Measurements from ENCODE around the gene NLGN4X. TPM values are rescaled to one million over a fixed set of nuclear protein-coding genes. Genes with fewer than 3 reads are reported as not detected.
"Not testable (repeated sequence)": the region's sequence is repeated elsewhere in the genome, so short reads cannot be mapped to it uniquely, and the experiment has no call there.

NLGN4X gene
- total RNA-seq, 4 donors from 2014 or later = 1.7 to 8.2 (median 4.8) TPM

DNA sequence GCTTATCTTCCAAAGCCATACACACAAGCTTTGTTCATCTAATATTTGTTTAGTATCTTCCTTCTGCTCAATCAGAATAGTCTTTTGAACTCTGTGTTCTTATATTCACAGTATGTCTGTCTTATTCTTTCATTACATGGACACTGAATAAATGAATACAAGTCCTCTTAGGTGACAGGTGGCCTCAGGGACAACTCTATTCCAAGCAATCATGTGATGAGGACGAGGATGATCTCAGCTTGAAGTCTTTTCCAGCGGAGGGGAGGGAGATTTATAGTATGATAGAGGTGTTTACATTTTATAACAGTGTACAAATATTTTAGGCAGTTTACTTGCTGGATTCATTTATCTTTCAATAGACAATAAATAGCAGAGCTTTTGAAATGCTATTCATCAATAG is 300.4 kb downstream of the NLGN4X start:
- no peak for TF ChIP-seq EP300 (IDR thresholded peaks at IDR 0.05)
- TF ChIP-seq, protein P1, sequence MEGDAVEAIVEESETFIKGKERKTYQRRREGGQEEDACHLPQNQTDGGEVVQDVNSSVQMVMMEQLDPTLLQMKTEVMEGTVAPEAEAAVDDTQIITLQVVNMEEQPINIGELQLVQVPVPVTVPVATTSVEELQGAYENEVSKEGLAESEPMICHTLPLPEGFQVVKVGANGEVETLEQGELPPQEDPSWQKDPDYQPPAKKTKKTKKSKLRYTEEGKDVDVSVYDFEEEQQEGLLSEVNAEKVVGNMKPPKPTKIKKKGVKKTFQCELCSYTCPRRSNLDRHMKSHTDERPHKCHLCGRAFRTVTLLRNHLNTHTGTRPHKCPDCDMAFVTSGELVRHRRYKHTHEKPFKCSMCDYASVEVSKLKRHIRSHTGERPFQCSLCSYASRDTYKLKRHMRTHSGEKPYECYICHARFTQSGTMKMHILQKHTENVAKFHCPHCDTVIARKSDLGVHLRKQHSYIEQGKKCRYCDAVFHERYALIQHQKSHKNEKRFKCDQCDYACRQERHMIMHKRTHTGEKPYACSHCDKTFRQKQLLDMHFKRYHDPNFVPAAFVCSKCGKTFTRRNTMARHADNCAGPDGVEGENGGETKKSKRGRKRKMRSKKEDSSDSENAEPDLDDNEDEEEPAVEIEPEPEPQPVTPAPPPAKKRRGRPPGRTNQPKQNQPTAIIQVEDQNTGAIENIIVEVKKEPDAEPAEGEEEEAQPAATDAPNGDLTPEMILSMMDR (IDR thresholded peaks at IDR 0.05) = no peak
- TF ChIP-seq POLR2A (IDR thresholded peaks at IDR 0.05; ENCODE audit: low read depth) = no peak
- no peak for TF ChIP-seq POLR2AphosphoS5 (IDR thresholded peaks at IDR 0.05)
- no peak overlapping the region for H3K4me3 ChIP-seq
- H3K9me3 ChIP-seq = no peaks in the 10 kb centered on the region
- intact Hi-C loops (cut with DNase I) = no loop called here
- H3K36me3 ChIP-seq = no peaks in the 10 kb centered on the region
- no peak overlapping the region for H3K27ac ChIP-seq (replicated peaks in 1 of 4)
- H3K4me1 ChIP-seq = no peaks in the 10 kb centered on the region
- DNase-seq (ENCODE audit: extremely low spot score) = no peak
- H3K27me3 ChIP-seq = no peaks in the 10 kb centered on the region
- WGBS = 74% methylated on average over 2 of the region's 2 CpGs

DNA sequence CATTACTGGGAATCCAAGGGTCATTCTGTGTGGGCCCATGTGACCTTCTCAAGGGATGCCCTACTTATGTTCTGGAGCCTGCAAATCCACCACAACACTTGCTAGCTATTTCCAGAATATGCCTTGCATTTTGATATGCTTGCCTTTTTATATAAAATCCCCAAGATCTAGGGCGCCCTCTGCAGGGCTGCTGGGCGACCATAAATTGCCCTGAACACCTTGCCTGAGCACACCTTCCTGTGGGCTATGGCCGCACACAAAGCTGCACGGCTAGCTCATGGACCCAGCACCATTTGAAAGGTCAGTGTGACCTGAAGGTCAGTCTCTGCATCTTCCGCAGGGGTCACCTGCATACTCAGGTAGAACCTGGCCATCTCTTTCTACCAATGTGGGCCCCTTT is 311.7 kb downstream of the NLGN4X start:
- no peak overlapping the region for H3K27ac ChIP-seq (replicated peaks in 1 of 4)
- TF ChIP-seq POLR2A (IDR thresholded peaks at IDR 0.05; ENCODE audit: low read depth) (no peak), EP300 (IDR thresholded peaks at IDR 0.05) (no peak), POLR2AphosphoS5 (IDR thresholded peaks at IDR 0.05) (no peak)
- TF ChIP-seq, protein P1 (IDR thresholded peaks at IDR 0.05) = no peak
- intact Hi-C loops (cut with DNase I) = no loop called here
- no peak for DNase-seq (ENCODE audit: extremely low spot score)
- no peaks in the 10 kb centered on the region for H3K27me3 ChIP-seq
- WGBS = 79% methylated on average over 5 of the region's 5 CpGs
- H3K36me3 ChIP-seq = no peaks in the 10 kb centered on the region
- H3K9me3 ChIP-seq = no peaks in the 10 kb centered on the region
- H3K4me1 ChIP-seq = no peaks in the 10 kb centered on the region
- H3K4me3 ChIP-seq = no peak overlapping the region

DNA sequence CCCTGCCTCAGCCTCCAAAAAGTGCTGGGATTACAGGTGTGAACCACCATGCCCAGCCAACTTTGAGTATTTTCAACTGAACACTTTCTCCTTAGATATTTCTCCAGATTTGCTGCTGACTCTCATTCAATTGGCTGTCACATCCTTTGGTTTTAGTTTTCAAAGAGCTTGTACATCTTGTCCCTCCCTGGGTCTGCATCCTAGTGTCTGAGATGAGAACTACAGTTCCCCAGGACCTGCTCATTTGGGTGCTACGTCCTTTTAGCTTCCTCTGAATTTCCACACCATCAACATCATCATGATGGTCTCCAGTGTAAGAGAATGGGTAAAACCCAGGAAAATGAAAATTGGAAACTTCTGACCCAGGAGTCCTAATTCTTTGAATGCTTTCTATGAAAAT is 312.9 kb downstream of the NLGN4X start:
- 68% methylated on average over 1 of the region's 1 CpG for WGBS
- H3K9me3 ChIP-seq = no peaks in the 10 kb centered on the region
- H3K36me3 ChIP-seq = no peaks in the 10 kb centered on the region
- no peaks in the 10 kb centered on the region for H3K27me3 ChIP-seq
- no peak overlapping the region for H3K27ac ChIP-seq (replicated peaks in 1 of 4)
- no peaks in the 10 kb centered on the region for H3K4me1 ChIP-seq
- no peak for TF ChIP-seq POLR2A (IDR thresholded peaks at IDR 0.05; ENCODE audit: low read depth)
- no peak for TF ChIP-seq EP300 (IDR thresholded peaks at IDR 0.05)
- TF ChIP-seq, protein P1 (IDR thresholded peaks at IDR 0.05) = no peak
- no peak for TF ChIP-seq POLR2AphosphoS5 (IDR thresholded peaks at IDR 0.05)
- no peak overlapping the region for H3K4me3 ChIP-seq
- no peak for DNase-seq (ENCODE audit: extremely low spot score)
- intact Hi-C loops (cut with DNase I) = no loop called here

DNA sequence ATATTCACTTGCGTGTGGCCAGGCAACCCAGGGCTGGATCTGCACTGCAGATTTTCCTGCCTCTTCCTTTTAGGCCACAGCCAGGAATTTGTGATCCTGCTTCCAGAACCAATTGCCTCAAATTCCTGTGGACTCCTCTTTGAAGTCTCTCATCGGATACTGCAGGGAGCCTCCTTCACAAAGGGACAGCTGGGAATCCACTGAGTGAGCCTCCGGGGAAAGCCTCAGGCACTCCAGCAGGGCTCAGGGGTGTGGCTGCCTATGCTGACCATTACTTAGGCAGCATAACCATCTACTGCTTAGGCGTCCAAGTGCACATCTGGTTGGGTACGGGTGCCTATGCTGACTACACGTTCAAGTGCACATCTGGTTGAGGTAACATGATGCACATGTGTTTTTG is 321.5 kb downstream of the NLGN4X start:
- Histone ChIP-seq H3K4me3 (no peak overlapping the region), H3K4me1 (no peaks in the 10 kb centered on the region), H3K36me3 (no peaks in the 10 kb centered on the region), H3K27me3 (no peaks in the 10 kb centered on the region), H3K9me3 (no peaks in the 10 kb centered on the region), H3K27ac (replicated peaks in 1 of 4) (no peak overlapping the region)
- WGBS = 55% methylated on average over 3 of the region's 6 CpGs
- DNase-seq (ENCODE audit: extremely low spot score) = no peak
- intact Hi-C loops (cut with DNase I) = no loop called here
- no peak for TF ChIP-seq EP300 (IDR thresholded peaks at IDR 0.05)

DNA sequence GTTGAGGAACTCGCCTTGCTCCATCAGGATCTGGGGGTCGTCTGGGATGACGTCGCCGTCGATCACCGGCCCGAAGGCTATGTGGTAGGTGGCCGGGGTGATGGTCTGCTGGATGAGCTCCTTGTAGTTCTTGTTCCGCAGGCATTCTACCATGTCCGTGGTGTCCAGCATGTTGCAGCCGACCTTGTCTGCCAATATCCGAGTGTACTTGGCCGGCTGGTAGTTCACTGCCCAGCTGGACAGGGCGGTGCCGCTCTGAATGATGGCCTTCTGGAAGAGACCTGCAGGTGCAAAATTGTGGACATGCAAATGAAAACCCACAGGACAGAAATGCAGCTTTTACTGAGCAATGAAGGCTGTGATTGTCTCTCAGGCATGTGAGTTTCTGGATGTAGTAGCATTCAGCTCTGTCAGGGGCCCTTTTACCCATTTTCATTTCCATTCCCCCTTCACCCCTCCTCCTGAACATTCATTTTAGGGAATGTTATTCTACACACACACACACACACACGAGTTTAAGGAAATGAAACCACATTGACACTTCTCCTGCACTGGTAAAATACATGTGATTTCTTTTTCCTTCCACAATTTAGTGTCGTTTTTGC is 325.0 kb downstream of the NLGN4X start:
- DNase-seq (ENCODE audit: extremely low spot score); H3K27ac ChIP-seq (replicated peaks in 1 of 4); intact Hi-C loops (cut with DNase I); H3K4me3 ChIP-seq; H3K27me3 ChIP-seq; H3K36me3 ChIP-seq; H3K4me1 ChIP-seq; H3K9me3 ChIP-seq: not testable (repeated sequence)
- 90% methylated on average over 10 of the region's 18 CpGs for WGBS

DNA sequence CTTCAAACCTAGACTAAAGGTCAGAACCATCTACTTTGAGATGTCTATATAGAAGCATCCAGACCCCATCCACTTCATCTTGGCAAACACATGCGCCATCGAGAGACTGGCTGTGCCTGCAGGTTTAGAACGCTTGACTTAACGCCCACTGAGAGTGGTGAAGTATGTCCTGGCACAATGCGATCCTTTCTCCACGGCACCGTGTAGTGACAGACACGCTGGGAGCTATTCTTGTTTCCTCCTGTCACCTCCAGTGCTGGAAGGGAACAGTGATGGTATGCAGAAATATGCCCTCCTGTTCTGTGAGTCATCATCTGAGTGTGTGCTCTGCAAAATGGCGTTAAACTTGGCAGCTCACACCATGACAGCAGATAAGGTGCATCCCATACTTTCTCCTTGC is 330.2 kb downstream of the NLGN4X start:
- TF ChIP-seq EP300 (IDR thresholded peaks at IDR 0.05) (no peak), POLR2AphosphoS5 (IDR thresholded peaks at IDR 0.05) (no peak), POLR2A (IDR thresholded peaks at IDR 0.05; ENCODE audit: low read depth) (no peak)
- TF ChIP-seq, protein P1 (IDR thresholded peaks at IDR 0.05) = no peak
- Histone ChIP-seq H3K9me3 (no peaks in the 10 kb centered on the region), H3K4me3 (no peak overlapping the region), H3K27ac (replicated peaks in 1 of 4) (no peak overlapping the region), H3K27me3 (no peaks in the 10 kb centered on the region), H3K36me3 (no peaks in the 10 kb centered on the region), H3K4me1 (no peaks in the 10 kb centered on the region)
- DNase-seq (ENCODE audit: extremely low spot score) = no peak
- intact Hi-C loops (cut with DNase I) = no loop called here
- 87% methylated on average over 9 of the region's 9 CpGs for WGBS
